Neural progenitor cell (in vitro differentiated cells): Measurements from ENCODE around the gene GALE. TPM values are rescaled to one million over a fixed set of nuclear protein-coding genes. Genes with fewer than 3 reads are reported as not detected.

Source experiments
- DNase-seq: peaks from one replicate; pipeline ENCODE4 v3.0.0-alpha.2; 2016; ENCODE audit warnings: low spot score
- H2AFZ ChIP-seq: fragments of 200-600 bp; sonication (generic); replicated peaks from 2 replicates; pipeline ENCODE4 v1.6.1; 2016; ENCODE audit warnings: antibody characterized with exemption
- H3F3A ChIP-seq: fragments of 200-600 bp; sonication (generic); 2 replicates; pipeline ENCODE4 v1.6.1; 2016; ENCODE audit warnings: antibody characterized with exemption, low read depth
- H3K27ac ChIP-seq: fragments of 200-600 bp; sonication (generic); 2 replicates; pipeline ENCODE4 v1.5.1; 2016; ENCODE audit warnings: mild to moderate bottlenecking
- H3K27me3 ChIP-seq: fragments of 200-600 bp; sonication (generic); 2 replicates; pipeline ENCODE4 v1.6.1; 2016; ENCODE audit warnings: mild to moderate bottlenecking, moderate library complexity
- H3K36me3 ChIP-seq: fragments of 200-600 bp; sonication (generic); 2 replicates; pipeline ENCODE4 v1.5.1; 2016
- H3K4me1 ChIP-seq: fragments of 200-600 bp; sonication (generic); 2 replicates; pipeline ENCODE4 v1.6.1; 2016; ENCODE audit warnings: mixed run types
- H3K4me2 ChIP-seq: fragments of 200-600 bp; sonication (generic); 2 replicates; pipeline ENCODE4 v1.6.1; 2016
- H3K4me3 ChIP-seq: fragments of 200-600 bp; sonication (generic); 2 replicates; pipeline ENCODE4 v1.5.1; 2016
- H3K79me2 ChIP-seq: fragments of 200-600 bp; sonication (generic); 2 replicates; pipeline ENCODE4 v1.6.1; 2016; ENCODE audit warnings: low read depth
- H3K9ac ChIP-seq: fragments of 200-600 bp; sonication (generic); 2 replicates; pipeline ENCODE4 v1.6.1; 2016
- H3K9me3 ChIP-seq: fragments of 200-600 bp; sonication (generic); 2 replicates; pipeline ENCODE4 v1.5.1; 2016; ENCODE audit warnings: low read depth
- H4K20me1 ChIP-seq: fragments of 200-600 bp; sonication (generic); 2 replicates; pipeline ENCODE4 v1.6.1; 2016; ENCODE audit warnings: low read depth
- H3K27ac Mint-ChIP-seq: 3 replicates; pipeline ENCODE4 v1.8.0; 2021; ENCODE audit warnings: mixed read lengths
- H3K27me3 Mint-ChIP-seq: 2 replicates; pipeline ENCODE4 v1.8.0; 2022; ENCODE audit warnings: low read depth, mild to moderate bottlenecking, inconsistent platforms, moderate library complexity, mixed read lengths; ENCODE audit not compliant: insufficient read depth
- H3K36me3 Mint-ChIP-seq: 3 replicates; pipeline ENCODE4 v1.8.0; 2021; ENCODE audit warnings: mixed read lengths
- H3K4me1 Mint-ChIP-seq: 3 replicates; pipeline ENCODE4 v1.8.0; 2021; ENCODE audit warnings: mixed read lengths
- H3K4me3 Mint-ChIP-seq: 3 replicates; pipeline ENCODE4 v1.8.0; 2021; ENCODE audit warnings: mild to moderate bottlenecking, moderate library complexity, mixed read lengths
- H3K9me3 Mint-ChIP-seq: 3 replicates; pipeline ENCODE4 v1.8.0; 2020; ENCODE audit warnings: mixed read lengths
- EZH2 ChIP-seq: fragments of 200-600 bp; sonication (generic); IDR thresholded peaks from 2 replicates; pipeline ENCODE4 v1.6.1; 2017; ENCODE audit warnings: antibody characterized with exemption, mild to moderate bottlenecking, moderate library complexity
- EZH2phosphoT487 ChIP-seq: fragments of 200-600 bp; sonication (generic); IDR thresholded peaks from 2 replicates; pipeline ENCODE4 v1.6.1; 2017; ENCODE audit warnings: antibody characterized with exemption
- total RNA-seq: library from RNA; depleted of rRNA; stranded (reverse); fragments of >200 nt; gene quantifications from 2 replicates; pipeline ENCODE4 v1.2.3, GENCODE V29; 2015; ENCODE audit warnings: low replicate concordance
- TF ChIP-seq, protein P1 (sequence below): fragments of 200-600 bp; sonication (generic); IDR thresholded peaks from 2 replicates; pipeline ENCODE4 v1.5.1; 2017; ENCODE audit warnings: antibody characterized with exemption, mild to moderate bottlenecking

The GALE gene
- total RNA-seq, 1 donor from 2014 or later, result 15.6 TPM

GRCh38 chr1:23772854-23773242, 27.7 kb downstream of the GALE start:
- peaks cover 14% of the 10 kb centered on the region for H3F3A ChIP-seq
- H3K4me1 ChIP-seq, result peaks cover 7% of the 10 kb centered on the region
- peaks cover 18% of the 10 kb centered on the region for H3K79me2 ChIP-seq
- TF ChIP-seq EZH2phosphoT487, result no peak
- TF ChIP-seq, protein P1, sequence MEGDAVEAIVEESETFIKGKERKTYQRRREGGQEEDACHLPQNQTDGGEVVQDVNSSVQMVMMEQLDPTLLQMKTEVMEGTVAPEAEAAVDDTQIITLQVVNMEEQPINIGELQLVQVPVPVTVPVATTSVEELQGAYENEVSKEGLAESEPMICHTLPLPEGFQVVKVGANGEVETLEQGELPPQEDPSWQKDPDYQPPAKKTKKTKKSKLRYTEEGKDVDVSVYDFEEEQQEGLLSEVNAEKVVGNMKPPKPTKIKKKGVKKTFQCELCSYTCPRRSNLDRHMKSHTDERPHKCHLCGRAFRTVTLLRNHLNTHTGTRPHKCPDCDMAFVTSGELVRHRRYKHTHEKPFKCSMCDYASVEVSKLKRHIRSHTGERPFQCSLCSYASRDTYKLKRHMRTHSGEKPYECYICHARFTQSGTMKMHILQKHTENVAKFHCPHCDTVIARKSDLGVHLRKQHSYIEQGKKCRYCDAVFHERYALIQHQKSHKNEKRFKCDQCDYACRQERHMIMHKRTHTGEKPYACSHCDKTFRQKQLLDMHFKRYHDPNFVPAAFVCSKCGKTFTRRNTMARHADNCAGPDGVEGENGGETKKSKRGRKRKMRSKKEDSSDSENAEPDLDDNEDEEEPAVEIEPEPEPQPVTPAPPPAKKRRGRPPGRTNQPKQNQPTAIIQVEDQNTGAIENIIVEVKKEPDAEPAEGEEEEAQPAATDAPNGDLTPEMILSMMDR, result no peak
- TF ChIP-seq EZH2, result no peak
- H3K27ac ChIP-seq, result no peak overlapping the region
- Mint-ChIP-seq H3K4me1 (peaks cover 9% of the 10 kb centered on the region), H3K27me3 (no peaks in the 10 kb centered on the region), H3K36me3 (no peaks in the 10 kb centered on the region), H3K27ac (no peak overlapping the region), H3K4me3 (no peak overlapping the region), H3K9me3 (no peaks in the 10 kb centered on the region)
- DNase-seq, result no peak
- no peaks in the 10 kb centered on the region for H4K20me1 ChIP-seq
- H2AFZ ChIP-seq, result no peak overlapping the region
- H3K9ac ChIP-seq, result no peak overlapping the region
- H3K4me3 ChIP-seq, result no peak overlapping the region
- H3K4me2 ChIP-seq, result no peak overlapping the region
- H3K27me3 ChIP-seq, result no peaks in the 10 kb centered on the region
- H3K36me3 ChIP-seq, result no peaks in the 10 kb centered on the region
- H3K9me3 ChIP-seq, result no peaks in the 10 kb centered on the region

GRCh38 chr1:23772049-23772853, 28.3 kb downstream of the GALE start:
- H3K36me3 Mint-ChIP-seq, result peaks cover 3% of the 10 kb centered on the region
- Histone ChIP-seq H4K20me1 (no peaks in the 10 kb centered on the region), H3K27ac (no peak overlapping the region), H2AFZ (no peak overlapping the region), H3K9ac (no peak overlapping the region), H3K4me3 (no peak overlapping the region), H3K27me3 (no peaks in the 10 kb centered on the region), H3K79me2 (peaks cover 12% of the 10 kb centered on the region), H3K36me3 (no peaks in the 10 kb centered on the region), H3K9me3 (no peaks in the 10 kb centered on the region), H3K4me1 (peaks cover 4% of the 10 kb centered on the region), H3K4me2 (peak overlapping the region; percentile 19), H3F3A (peaks cover 11% of the 10 kb centered on the region)
- no peaks in the 10 kb centered on the region for H3K27me3 Mint-ChIP-seq
- H3K4me3 Mint-ChIP-seq, result no peak overlapping the region
- H3K4me1 Mint-ChIP-seq, result peaks cover 5% of the 10 kb centered on the region
- DNase-seq, result peak; percentile 90
- H3K9me3 Mint-ChIP-seq, result no peaks in the 10 kb centered on the region
- H3K27ac Mint-ChIP-seq, result no peak overlapping the region
- TF ChIP-seq EZH2phosphoT487, result no peak
- TF ChIP-seq, protein P1, result peak; percentile 83

GRCh38 chr1:23768733-23769132, 31.8 kb downstream of the GALE start:
- Mint-ChIP-seq H3K36me3 (peaks cover 5% of the 10 kb centered on the region), H3K27me3 (no peaks in the 10 kb centered on the region), H3K27ac (no peak overlapping the region), H3K4me3 (no peak overlapping the region), H3K4me1 (no peaks in the 10 kb centered on the region), H3K9me3 (no peaks in the 10 kb centered on the region)
- H3K27ac ChIP-seq, result no peak overlapping the region
- no peaks in the 10 kb centered on the region for H3K36me3 ChIP-seq
- no peaks in the 10 kb centered on the region for H3F3A ChIP-seq
- no peak overlapping the region for H3K9ac ChIP-seq
- DNase-seq, result no peak
- peaks cover 2% of the 10 kb centered on the region for H4K20me1 ChIP-seq
- H3K4me1 ChIP-seq, result no peaks in the 10 kb centered on the region
- H2AFZ ChIP-seq, result no peak overlapping the region
- TF ChIP-seq, protein P1, result no peak
- TF ChIP-seq EZH2, result no peak
- no peak for TF ChIP-seq EZH2phosphoT487
- no peaks in the 10 kb centered on the region for H3K27me3 ChIP-seq
- H3K4me3 ChIP-seq, result no peak overlapping the region
- no peaks in the 10 kb centered on the region for H3K79me2 ChIP-seq
- no peak overlapping the region for H3K4me2 ChIP-seq
- H3K9me3 ChIP-seq, result no peaks in the 10 kb centered on the region
